GM21717 (cell line): ENCODE results near the gene UBE3A.
"Not testable (repeated sequence)": the region's sequence is repeated elsewhere in the genome, so short reads cannot be mapped to it uniquely, and the experiment has no call there.

Experiments
- ATAC-seq: cut with Tn5 transposase; IDR thresholded peaks from one replicate; pipeline ENCODE4 v1.9.1; 2021; ENCODE audit warnings: mild to moderate bottlenecking, moderate library complexity; ENCODE audit not compliant: unreplicated experiment

Gene UBE3A

DNA sequence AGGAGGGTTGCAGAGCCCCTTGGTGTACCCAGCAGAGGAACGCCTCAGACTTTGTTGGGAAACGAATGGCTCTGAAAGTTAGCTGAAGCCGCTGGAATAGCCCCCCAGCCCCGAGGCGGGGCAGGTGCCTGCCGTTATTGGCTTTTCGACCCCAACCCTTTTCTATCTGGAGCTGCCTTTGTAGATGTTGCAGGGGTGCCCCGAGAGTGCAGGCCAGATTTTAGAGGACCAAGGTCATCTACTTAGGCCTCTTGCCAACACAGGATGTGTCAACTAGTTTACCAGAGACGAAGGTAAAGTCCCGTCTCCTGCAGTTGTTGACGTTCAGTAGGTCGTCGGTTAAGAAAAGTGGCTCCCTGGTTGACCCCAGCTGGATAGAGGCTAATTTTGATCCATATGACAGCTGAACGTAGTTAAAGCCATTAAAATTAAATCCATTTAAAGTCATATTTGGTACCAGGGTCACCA lies 579 bp upstream of the UBE3A start:
- ATAC-seq = peak; percentile 3

DNA sequence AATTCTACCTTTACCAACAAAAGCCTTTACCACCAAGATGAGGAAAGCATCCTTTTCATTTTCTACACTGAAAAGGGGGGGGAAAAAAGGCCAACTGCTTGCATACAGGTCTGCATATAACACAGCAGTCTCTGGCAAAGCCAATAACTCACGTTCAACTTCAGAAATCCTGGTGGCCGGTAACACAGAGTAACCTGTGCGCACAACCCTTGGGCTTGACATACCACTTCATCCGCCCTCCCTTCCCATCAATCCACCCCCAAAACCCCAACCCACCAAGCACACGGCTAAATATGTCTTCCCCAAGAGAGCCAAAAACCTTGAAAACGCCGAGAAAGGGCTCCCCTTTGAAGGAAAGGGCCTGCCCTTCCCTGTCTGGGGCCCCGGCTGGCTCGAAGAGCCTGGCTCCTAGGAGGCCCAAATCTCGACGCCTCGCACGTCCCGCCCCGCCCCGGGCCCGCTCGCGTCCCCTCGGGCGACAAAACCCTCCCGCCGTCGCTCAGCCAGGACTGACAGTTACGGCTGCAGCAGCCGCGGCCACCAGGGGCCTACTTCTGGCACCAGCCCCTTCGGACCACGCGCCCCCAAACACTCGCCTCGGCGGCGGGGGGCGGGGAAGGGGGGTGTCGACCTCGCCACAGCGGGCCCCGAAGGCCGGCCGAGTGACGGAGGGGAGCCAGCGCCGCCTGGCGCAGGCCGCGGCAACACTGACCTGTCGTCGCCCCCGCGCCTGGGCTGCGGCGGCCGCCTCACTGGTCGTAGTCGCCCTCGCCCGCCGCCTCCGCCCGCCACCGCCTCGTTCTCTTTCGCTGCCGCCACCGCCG lies 835 bp downstream of the UBE3A start:
- peak; percentile 43 for ATAC-seq

DNA sequence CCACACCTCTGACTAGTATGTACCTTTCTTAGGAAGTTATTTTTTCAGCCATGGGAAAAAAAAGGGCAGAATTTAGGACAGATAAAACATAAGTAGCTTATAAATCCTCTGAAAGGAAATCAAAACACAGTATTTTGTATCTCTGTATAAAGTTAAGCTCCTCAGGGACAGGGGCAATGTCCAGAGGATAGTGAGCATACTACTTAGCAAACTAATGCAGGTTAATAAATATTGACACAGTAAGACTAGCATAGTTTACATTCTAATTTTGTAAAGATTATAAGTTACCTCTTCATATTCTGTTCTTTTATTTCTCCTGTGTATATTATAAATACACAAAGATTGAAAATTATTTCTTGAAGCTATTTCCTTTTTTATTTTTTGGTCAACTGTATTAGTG lies 2.1 kb downstream of the UBE3A start:
- no peak for ATAC-seq

DNA sequence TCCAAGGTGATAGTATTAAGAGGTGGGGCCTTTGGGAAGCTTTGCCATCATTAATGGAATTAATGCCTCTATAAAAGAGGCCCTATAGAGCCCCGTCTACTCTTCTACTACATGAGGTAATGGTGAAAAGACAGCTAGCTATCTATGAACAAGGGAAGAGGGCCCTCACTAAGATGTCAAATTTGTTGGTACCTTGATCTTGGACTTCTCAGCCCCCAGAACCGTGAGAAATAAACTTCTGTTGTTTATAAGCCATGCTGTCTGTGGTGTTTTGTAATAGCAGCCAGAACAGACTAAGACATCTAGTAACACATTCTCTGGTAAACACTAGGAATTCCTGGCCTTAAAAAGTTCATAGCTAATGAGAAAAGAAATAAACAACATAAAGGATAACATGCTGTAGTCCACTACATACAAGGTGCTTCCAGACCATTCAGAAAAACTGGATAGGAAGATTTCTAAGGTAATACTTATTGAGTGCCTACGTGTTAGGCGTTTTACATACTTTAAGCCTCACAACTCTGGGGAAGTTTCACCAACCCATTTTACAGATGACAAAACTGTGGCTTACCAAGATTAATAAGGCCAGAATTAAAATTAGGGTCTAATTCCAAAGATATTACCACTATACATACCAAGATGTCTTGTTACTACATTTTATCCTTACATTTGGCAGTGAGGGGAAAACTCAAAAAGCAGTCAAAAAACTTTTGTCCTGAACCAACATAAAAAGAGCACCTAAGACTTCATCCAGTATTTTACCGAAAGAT lies 3.2 kb downstream of the UBE3A start:
- no peak for ATAC-seq

DNA sequence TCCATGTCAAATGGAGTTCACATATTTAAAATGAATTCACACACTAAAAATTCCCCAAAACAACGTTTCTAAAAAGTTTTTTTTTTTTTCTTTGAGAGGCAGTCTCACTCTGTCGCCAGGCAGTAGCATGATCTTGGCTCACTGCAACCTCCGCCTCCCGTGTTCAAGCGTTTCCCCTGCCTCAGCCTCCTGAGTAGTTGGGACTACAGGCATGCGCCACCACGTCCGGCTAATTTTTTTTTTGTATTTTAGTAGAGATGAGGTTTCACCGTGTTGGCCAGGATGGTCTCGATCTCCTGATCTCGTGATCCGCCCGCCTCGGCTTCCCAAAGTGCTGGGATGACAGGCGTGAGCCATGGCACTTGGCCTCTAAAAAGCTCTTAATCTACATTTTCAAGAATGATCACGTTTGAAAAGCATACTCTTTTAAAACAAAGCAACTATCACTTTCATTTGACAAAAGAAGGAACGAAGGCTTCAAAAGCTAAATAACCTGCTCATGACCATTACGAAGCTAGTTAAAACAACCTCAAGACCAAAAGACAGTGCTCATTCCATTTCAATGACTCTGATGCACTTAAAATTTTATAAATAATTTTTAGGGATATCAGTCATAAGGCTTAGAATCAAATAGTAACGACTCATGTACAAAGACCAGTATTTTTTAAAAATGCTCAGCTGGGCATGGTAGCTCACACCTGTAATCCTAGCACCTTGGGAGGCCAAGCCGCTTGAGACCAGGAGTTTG lies 5.5 kb downstream of the UBE3A start:
- no peak for ATAC-seq

DNA sequence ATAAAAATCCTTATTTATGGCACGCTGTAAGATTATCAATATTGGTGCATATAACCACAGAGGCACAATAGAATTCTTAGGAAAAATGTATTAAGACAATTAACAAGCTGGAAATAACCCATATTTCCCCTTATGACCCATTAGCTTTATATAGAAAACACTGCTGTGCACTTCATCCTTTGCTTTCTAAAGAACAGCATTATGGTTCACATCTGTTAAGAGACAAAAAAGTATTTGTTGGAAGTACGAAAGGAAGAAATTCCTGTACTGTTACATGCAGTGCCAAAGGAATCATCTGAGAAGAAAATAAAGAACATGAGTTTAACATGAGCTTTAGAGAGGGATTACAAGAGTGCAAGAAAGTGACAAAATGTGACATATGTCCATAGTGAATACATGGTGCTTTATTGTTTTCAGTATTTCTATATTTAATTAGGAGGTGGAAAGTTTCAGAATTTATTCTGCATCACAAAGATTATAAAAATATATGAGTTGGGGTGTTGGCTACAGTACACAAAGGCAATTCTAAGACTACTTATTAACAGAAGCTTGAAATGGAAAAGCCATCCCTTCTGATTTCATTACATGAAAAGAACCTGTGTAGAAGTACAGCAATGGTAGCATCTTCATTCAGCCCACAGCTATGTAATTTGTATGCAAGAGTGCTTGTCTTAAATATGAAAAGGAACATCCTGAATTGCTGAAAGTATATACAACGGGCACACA lies 6.8 kb downstream of the UBE3A start:
- ATAC-seq = no peak

DNA sequence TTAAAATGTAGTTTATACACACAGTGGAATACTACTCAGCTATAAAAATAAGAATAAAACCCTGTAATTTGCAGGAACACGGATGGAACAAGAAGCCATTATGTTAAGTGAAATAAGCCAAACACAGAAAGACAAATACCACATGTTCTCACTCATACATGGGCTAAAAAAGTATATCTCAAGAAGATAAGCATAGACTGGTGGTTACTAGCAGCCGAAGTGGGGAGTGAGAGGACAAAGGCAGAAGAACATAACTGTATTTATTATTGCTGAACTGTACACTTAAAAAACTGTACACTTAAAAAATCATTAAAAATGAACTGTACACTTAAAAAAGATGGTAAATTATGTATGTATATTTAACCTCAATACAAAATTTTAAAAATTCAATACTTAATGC lies 11.0 kb downstream of the UBE3A start:
- ATAC-seq = no peak

DNA sequence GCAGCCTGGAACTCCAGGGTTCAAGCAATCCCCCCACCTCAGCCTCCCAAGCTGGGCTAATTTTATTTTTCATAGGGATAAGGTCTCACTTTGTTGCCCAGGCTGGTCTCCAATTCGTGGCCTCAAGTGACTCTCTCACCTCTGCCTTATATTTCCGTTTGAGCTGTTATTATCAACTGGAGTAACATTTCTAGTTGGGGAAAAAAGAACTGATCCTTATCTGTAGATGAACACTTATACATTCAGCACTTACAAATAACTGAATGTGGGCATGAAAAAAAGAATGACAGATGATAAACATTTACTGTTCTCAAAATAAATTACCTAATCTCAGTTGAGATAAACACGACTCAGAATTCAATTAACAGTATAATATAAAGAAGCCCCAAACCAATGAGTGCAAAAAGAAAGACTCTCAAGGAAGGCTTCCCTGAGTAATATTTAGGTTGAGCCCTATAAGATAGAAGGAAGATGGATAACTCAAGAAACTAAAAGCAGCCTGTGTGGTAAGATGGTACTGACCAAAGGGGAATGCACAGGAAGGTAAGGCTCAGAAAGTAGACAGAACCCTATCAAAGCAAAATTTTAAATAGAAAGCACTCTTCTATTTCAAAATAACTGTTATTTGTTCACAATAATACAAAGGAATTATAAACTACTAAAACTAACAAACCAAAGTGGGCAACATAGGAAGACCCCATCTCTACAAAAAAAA lies 11.8 kb downstream of the UBE3A start:
- no peak for ATAC-seq

DNA sequence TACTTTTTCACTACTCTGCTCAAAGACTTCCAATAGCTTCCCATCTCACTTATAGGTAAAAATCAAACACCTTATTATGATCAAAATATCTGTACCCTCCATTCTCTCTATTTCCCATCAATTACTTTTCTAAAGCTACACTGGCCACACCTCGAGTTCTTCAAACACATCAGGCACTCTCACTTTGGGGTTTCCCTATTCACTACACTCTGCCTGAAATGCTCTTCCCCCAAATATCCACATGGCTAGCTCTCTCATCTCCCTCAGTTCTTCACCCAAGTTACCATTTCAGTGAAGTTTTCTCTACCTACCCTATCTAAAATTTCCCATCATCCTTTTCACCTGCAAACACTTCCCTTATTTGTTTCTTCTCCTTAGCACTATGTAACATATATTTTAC lies 14.8 kb downstream of the UBE3A start:
- no peak for ATAC-seq

DNA sequence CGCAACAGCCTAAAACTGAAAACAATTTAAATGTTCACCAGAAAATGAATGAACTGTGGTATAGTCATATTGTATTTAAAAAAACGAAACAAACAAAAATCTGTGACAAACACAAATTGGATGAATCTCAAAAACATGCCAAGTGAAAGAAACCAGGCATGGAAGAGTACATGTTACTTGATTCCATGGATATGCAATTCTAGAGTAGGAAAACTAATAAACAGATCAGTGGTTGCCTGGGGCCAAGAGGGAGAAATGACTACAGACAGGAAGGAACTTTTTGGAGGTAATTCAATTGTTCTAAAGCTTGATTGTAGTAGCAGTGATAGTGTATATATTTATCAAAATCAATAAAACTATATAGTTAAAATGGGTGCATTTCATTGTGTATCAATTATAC lies 16.8 kb downstream of the UBE3A start:
- no peak for ATAC-seq

DNA sequence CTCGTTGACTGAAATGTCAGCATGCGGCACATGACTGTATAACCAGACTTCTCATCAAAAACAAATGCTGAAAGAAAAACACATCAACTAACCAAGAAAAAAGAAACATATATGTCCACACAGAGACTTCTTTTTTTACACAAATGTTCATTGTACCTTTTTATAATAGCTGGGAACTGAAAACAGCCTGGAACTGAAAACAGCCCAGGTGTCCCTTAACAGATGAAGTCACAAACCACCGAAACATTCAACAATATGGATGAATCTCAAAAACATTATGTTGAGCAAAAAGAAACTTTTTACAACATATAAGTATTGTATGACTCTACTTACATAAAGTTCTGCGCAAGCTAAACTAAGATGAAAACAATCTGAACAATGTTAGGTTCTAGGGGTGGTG lies 20.6 kb downstream of the UBE3A start:
- ATAC-seq = no peak

DNA sequence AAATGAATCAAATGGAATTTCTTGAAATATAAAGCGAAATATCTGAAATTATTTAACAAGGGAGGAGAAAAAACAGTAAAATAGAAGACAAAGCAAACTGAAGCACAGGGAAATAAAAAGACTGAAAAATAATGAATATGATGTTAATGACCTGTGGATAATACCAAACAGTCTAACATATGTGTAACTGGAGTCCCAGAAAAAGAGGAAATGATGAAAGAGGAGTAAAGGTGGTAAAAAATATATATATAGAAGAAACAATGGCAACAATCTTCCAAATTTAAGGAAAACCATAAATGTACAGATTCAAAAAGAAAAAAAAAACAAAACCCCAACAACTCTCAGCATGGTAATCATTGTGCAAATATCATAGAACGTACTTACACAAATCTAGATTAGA lies 21.2 kb downstream of the UBE3A start:
- ATAC-seq = no peak

DNA sequence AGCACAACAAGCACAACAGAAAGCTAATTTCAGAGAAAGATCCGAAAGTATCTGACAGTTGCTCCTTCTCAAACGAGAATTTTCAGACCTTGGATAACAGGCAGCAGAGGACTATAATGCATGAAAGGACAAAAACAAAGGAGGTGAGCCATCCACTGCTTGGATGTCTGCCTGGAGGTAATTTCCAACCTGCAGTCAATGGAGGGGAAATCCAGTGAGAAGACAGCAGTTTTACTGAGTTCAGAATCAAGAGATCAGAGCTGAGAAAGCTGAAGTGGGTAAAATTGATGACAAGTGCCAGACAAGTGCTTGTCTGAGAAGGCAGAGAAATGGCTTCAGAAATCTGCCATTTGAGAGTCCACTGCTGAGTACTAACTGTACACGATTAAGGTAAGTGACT lies 22.1 kb downstream of the UBE3A start:
- no peak for ATAC-seq

DNA sequence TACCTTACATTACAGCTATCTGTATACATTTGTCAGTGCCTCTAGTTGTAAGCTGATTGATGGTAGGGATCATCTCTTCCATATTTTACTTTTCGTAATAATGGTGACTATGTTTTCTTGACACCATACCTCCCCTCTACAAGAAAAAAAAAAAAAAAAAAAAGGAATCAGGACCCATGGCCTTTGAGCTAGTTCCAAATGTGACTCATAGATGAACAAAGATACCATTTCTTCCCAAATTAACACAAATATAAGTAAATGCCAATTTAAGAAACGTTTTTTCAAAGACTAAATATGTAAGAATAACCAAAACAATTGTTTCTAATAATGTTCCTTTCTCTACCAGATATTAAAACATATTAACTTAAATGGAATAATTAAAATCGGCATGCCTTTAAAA lies 23.1 kb downstream of the UBE3A start:
- no peak for ATAC-seq

DNA sequence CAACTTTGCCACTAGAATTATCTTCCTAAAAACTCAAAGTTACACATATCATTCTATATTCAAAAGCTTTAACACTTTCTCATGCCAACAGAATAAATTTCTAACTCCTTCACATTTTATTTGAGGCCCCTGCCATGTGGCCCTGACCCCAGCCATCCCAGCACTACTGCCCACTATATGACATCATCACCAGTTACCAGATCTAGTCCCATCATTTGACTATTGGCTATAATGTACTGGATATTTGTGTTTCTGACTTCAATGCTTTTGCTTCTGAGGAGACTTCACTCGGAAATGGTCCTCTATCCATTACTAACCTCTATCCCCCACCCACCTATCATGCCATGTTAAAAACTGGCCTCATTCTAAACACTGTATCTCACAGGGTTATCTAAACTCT lies 23.6 kb downstream of the UBE3A start:
- ATAC-seq = no peak

DNA sequence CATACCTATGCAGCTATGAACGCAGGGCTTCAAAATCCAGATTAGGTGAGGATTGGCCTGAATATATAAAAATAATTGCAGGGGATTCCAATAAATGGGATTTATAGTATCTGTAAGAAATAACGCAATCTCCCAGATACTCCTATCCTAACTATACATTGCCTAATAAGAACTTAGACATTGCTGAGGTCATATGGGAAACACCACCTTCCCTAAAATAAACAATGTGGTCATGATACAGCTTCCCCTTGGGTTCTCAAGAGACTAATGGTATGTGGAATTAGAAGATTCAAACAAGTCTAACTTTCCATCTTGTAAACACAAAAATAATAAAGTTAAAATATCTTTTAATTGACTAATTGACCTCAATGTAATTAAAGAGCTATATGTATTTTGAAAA lies 28.2 kb downstream of the UBE3A start:
- ATAC-seq = no peak

DNA sequence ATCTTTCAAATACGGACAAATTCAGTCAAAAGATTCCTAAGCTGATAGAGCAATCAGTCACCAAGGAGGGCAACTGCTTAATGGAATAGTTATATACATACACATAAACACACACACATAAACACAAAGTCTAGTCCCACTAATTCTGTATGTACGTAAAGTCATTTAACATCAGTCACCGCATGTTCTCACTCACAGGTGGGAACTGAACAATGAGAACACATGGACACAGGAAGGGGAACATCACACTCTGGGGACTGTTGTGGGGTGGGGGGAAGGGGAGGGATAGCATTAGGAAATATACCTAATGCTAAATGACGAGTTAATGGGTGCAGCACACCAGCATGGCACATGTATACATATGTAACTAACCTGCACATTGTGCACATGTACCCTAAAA lies 29.1 kb downstream of the UBE3A start:
- ATAC-seq = not testable (repeated sequence)

DNA sequence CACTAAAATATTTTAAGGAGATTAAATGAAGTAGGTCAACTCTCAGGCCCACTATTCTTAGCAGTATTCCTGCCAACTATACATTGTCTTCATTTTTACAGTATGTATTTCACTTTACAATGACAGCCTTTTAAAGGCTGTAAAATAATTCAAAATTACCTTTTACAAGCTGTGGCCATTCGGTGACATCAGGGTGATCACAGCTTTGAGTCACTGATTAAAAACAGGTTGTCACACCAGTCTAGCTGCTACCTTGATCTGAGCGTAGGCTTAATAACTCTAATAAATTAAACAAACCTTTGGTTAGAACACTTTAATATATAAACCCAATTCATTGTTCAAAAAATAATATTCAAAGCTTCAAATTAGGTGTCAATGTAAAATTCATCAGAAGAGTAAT lies 29.9 kb downstream of the UBE3A start:
- ATAC-seq = no peak

DNA sequence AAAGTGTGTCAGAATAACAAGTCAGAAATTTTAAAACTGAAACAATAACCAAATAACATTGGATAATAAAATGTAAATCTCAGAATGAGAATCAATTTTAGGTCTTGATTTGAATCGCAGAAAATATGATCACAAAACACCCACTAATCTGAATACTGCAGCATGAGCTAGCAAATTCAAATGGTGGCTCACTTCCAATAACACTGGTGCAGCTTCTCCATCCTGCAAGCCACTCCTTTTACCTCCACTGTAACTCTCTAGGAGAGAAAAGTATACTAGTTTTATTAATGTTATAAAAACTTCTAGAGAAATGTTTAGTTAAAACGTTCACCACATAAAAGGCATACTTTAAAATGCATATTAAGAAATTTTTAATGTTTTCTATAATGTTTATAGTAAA lies 30.4 kb downstream of the UBE3A start:
- no peak for ATAC-seq

DNA sequence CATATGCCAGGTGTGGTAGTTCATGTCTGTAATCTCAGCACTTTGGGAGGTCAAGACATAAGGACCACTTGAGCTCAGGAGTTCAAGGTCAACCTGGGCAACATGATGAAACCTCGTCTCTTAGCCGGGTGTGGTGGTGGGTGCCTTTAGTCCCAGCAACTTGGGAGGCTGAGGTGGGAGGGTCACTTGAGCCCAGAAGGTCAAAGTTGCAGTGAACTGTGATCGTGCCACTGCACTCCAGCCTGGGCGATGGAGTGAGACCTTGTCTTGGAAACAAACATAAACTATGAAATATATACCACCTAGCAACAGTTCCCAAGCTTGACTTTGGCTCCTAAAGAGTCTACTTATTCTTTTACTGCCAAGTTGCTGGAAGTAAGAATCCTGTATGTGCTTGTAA lies 30.9 kb downstream of the UBE3A start:
- ATAC-seq = no peak
